HepG2 (cell line): ENCODE results near the gene NAV2. TPM values are rescaled to one million over a fixed set of nuclear protein-coding genes. Genes with fewer than 3 reads are reported as not detected.

Experiments
- HNF1B ChIP-seq: sonication (generic); formaldehyde crosslinking; IDR thresholded peaks from 2 replicates; pipeline ENCODE4 v1.5.1; 2020; ENCODE audit warnings: mild to moderate bottlenecking, moderate library complexity, missing genetic modification reagents
- NR2F6 ChIP-seq, 2 experiments: IDR thresholded peaks; 2 replicates each; pipeline ENCODE4 v1.6.1; 2016; ENCODE audit warnings: antibody characterized with exemption in 1 of 2, mild to moderate bottlenecking in 1 of 2
- PPARG ChIP-seq: conservative IDR thresholded peaks from 2 replicates; pipeline ENCODE4 v1.6.1; 2016; ENCODE audit warnings: missing biosample characterization, missing genetic modification reagents
- REPIN1 ChIP-seq: sonication (generic); formaldehyde crosslinking; IDR thresholded peaks from 2 replicates; pipeline ENCODE4 v1.8.0; 2022; ENCODE audit warnings: missing genetic modification reagents, low read depth, mild to moderate bottlenecking, borderline replicate concordance
- RFXANK ChIP-seq: IDR thresholded peaks from 2 replicates; pipeline ENCODE4 v1.6.1; 2016
- ZBTB1 ChIP-seq: sonication (generic); formaldehyde crosslinking; IDR thresholded peaks from 2 replicates; pipeline ENCODE4 v1.4.0; 2020; ENCODE audit warnings: missing genetic modification reagents, borderline replicate concordance
- ZBTB34 ChIP-seq: sonication (generic); formaldehyde crosslinking; IDR thresholded peaks from 2 replicates; pipeline ENCODE4 v1.8.0; 2022; ENCODE audit warnings: mild to moderate bottlenecking, missing genetic modification reagents
- ZNF235 ChIP-seq: sonication (generic); formaldehyde crosslinking; IDR thresholded peaks from 2 replicates; pipeline ENCODE4 v1.8.1; 2023; ENCODE audit warnings: mild to moderate bottlenecking, missing genetic modification reagents, borderline replicate concordance
- ZNF275 ChIP-seq: sonication (generic); formaldehyde crosslinking; IDR thresholded peaks from 2 replicates; pipeline ENCODE4 v1.8.0; 2022; ENCODE audit warnings: missing genetic modification reagents, mild to moderate bottlenecking, inconsistent platforms, borderline replicate concordance
- ZNF350 ChIP-seq: sonication (generic); formaldehyde crosslinking; IDR thresholded peaks from 2 replicates; pipeline ENCODE4 v1.4.0; 2020; ENCODE audit warnings: mild to moderate bottlenecking, low read depth, missing genetic modification reagents, borderline replicate concordance
- ZNF407 ChIP-seq: sonication (generic); formaldehyde crosslinking; IDR thresholded peaks from one replicate; pipeline ENCODE4 v1.5.1; 2020; ENCODE audit warnings: mild to moderate bottlenecking, missing genetic modification reagents; ENCODE audit errors: not compliant biosample characterization
- ZNF557 ChIP-seq: sonication (generic); formaldehyde crosslinking; IDR thresholded peaks from 2 replicates; pipeline ENCODE4 v1.4.0; 2020; ENCODE audit warnings: missing genetic modification reagents
- ZNF569 ChIP-seq: sonication (generic); formaldehyde crosslinking; IDR thresholded peaks from 2 replicates; pipeline ENCODE4 v1.5.0; 2020; ENCODE audit warnings: mild to moderate bottlenecking, missing genetic modification reagents, moderate library complexity, borderline replicate concordance
- ZNF670 ChIP-seq: sonication (generic); formaldehyde crosslinking; IDR thresholded peaks from 2 replicates; pipeline ENCODE4 v1.8.0; 2022; ENCODE audit warnings: mild to moderate bottlenecking, missing genetic modification reagents, borderline replicate concordance
- ZSCAN25 ChIP-seq: sonication (generic); formaldehyde crosslinking; IDR thresholded peaks from 2 replicates; pipeline ENCODE4 v1.8.0; 2022; ENCODE audit warnings: mild to moderate bottlenecking, missing genetic modification reagents
- polyA plus RNA-seq, 8 experiments: library from polyadenylated mRNA; depleted of rRNA in 3 of 8; stranded (reverse) in 7 of 8; unstranded in 1 of 8; fragments of >200 nt; fragmentation: Illumina TruSeq in 4 of 8; extraction: Trizol in 4 of 8; gene quantifications; 2 replicates each; pipeline versions ENCODE4 v1.2.1 to v1.2.3, GENCODE V29; 2011 to 2016; ENCODE audit warnings: low read depth in 4 of 8, missing spikeins in 1 of 8, mixed read lengths in 1 of 8; ENCODE audit not compliant: insufficient read depth in 1 of 8
- total RNA-seq, 5 experiments: library from RNA; depleted of rRNA; stranded (reverse); fragments of >200 nt; fragmentation: Illumina TruSeq; extraction: Trizol; gene quantifications; 2 replicates each; pipeline ENCODE4 v1.2.3, GENCODE V29; 2016; ENCODE audit warnings: low read depth in 1 of 5

The NAV2 gene
- total and polyA plus RNA-seq, 2 of the 13 experiments (the other 11 are each of a cell fraction or from before 2014, with no cell fraction given) = 9.3 to 34.6 TPM

GRCh38 chr11:20084921-20085814, 372.5 kb downstream of the NAV2 start (continued):
- TF ChIP-seq ZNF407 (no peak), ZBTB1 (CRISPR knock-in tag) (no peak), NR2F6 (IDR thresholded peaks at IDR 0.05) (peak; percentile 62), NR2F6 (CRISPR knock-in tag; IDR thresholded peaks at IDR 0.05) (no peak), ZNF275 (no peak), REPIN1 (peak; percentile 63; the same call in 1 of the 2 replicates), ZNF670 (0 out of 2 replicates have a peak, but pooled peaks have one; percentile 36), ZNF557 (CRISPR knock-in tag) (no peak), ZNF235 (CRISPR knock-in tag) (no peak), PPARG (CRISPR knock-in tag) (peak; percentile 54; the same call in 1 of the 2 replicates), ZNF569 (no peak), RFXANK (CRISPR knock-in tag) (no peak), HNF1B (CRISPR knock-in tag) (no peak), ZSCAN25 (CRISPR knock-in tag) (no peak), ZBTB34 (CRISPR knock-in tag) (no peak), ZNF350 (CRISPR knock-in tag) (no peak)
